Stimulated activated CD4-positive, alpha-beta T cell treated with anti-CD3 and anti-CD28 coated beads, Interleukin-1b, Interleukin-23, amount 100 ng/mL, for 1 hour (primary cell): ENCODE measurements around the gene TNS1.

Experiments
- DNase-seq, 2 donors: peaks; one replicate each; pipeline ENCODE4 v3.0.0-alpha.2; 2020; ENCODE audit warnings: low read depth in 2 of 2

Gene TNS1

GRCh38 chr2:217980036-217980435, 22.8 kb downstream of the TNS1 start:
- no peak for DNase-seq

DNA sequence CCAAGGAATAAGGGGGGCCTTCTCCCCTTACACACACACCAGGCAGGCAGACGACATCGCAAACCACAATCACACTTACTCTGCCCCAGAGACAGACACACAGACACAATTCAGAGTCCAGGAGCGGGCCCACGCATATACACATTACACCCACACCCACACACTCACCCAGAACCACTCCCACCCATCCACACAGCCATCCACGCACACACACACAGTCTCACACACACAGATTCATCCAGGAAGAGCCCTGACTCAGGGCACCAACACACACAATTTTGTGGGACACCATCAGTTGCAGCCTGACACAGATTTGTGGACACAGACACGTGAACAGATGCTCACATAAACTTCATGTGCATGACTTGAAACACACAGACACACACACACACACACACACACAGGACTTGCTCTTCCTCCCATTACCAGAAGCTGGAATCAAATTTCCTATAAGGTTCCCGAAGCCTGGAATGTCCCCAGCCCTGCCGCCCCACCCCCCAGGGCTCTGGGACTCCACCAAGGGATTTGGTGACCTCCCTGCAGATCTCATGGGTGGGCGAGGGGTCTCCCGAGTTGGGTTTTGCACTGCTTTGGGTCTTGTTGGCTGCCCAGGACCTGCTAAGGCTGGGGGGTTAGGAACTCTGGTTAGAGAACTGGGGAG, 23.5 kb downstream of the TNS1 start:
- no peak for DNase-seq

- DNase-seq, result no peak
Observed at GRCh38 chr2:217978536-217979150, 24.2 kb downstream of the TNS1 start.

DNA sequence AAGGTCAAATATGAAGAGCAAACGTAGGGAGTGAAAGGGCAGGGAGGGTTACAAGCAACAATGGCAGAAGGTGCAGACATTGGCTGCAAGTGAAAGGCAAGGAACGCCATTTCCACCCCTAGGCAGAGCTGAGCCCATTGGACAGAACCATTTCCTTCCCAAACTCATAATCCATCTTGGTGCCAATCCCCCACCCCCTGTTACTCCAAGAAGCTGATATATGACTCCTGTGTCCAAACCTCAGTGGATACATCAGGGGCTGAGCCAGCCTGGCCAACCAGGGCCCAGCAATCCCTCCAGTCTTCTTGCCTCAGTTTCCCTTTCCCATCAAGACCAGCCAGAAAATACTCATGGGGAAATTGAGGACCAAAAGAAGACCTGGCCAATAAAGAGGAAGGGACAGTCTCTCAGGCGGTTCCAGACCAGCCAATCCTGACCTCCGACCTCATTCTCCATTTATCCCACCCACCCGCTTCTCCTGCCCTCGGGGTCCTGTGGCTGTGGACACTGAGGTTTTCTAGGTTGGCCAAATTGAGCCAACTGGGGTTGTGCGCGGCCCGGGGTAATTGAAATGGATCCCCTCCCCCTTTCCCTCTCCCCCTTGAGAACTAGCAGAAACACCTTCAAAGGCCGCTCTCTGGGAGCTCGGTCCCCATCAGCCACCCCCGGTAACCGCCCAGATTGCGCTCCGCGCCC, 24.8 kb downstream of the TNS1 start:
- DNase-seq, result no peak

- DNase-seq, result no peak
Observed at GRCh38 chr2:217976301-217976700, 26.5 kb downstream of the TNS1 start.

DNA sequence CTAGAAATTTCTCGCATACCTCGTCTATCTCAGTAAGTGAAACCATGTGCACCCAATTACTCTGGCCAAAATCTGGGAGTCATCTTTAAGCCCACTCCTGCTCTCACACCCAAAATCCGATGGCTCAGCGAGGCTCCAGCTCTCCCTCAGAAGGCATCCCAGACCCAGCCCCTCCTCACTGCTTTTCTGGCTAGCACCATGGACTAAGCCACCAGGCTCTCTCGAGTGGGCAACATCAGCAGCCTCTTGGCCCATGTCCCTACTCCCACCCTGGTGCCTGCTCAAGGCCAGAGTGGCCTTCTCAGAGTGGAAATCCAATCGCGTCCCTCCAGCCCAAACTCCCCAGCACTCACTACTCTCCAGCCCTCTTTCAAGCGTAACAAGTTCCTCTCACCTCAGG, 27.2 kb downstream of the TNS1 start:
- DNase-seq, result no peak

GRCh38 chr2:217974389-217975005, 28.3 kb downstream of the TNS1 start:
- DNase-seq, result no peak

DNA sequence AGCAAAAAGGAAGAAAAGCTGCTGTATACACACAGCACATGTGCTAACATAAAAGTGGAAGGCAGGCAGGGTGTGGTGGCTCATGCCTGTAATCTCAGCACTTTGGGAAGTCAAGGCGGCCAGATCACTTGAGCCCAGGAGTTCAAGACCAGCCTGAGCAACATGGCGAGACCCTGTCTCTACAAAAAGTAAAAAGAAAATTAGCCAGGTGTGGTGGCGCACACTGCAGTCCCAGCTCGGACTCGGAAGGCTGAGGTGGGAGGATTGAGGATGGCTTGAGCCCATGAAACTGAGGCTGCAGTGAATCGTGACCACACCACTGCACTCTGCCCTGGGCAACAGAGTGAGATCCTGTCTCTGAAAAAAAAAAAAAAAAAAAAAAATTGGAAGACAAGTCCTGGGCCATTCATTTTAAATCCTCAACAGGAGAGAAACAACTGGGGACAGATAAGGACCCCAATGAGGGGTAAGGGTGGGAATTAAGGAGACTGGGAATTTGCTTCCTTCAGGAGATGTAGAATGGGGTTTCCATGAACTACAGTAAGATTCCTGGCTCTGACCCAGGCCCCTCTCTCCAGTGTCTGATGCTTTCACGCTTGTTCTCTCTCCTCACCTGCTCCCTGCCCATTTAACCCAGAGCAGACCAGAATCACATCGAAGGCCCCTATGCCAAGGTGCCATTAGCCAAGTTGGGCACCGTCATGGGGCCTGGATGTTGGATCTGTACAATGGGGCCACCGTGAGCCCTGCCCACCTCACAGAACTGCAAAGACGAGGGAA, 29.6 kb downstream of the TNS1 start:
- DNase-seq, result no peak

- no peak for DNase-seq
Observed at GRCh38 chr2:217972490-217972889, 30.3 kb downstream of the TNS1 start.

DNA sequence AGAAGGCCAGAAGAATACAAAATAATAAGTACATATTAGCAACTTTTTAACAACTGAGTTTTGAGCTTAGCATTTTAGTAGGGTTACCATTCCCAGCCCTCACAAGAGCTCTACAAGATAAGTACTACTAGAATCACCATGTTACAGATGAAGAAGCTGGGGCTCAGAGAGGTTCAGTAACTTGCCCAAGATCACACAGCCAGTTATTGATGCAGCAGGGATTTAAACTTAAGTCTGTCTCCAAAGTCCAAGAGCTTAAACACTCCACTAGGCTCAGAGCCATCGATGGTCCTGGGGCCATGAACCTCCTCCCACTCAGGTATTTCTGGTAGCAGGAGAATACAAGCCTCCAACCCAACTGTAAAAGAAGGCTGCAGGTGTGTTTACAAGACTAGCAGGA, 30.8 kb downstream of the TNS1 start:
- no peak for DNase-seq

- DNase-seq, result no peak
Observed at GRCh38 chr2:217971166-217971565, 31.6 kb downstream of the TNS1 start.

GRCh38 chr2:217970206-217970605, 32.6 kb downstream of the TNS1 start:
- no peak for DNase-seq

DNA sequence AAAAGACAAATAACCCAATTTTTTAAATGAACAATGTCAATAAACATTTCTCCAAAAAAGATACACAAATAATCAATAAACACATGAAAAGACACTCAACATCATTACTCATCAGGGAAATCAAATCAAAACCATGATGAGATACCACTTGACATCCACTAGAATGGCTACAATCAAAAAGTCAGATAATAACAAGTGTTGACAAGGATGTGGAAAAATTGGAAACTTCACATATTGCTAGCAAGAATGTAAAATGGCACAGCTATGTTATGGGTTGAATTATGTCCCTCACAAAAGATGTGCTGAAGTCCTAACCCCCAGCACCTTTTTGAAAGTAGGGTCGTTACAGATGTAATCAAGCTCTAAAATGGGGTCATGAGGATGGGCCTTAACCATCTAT, 33.2 kb downstream of the TNS1 start:
- DNase-seq, result no peak

DNA sequence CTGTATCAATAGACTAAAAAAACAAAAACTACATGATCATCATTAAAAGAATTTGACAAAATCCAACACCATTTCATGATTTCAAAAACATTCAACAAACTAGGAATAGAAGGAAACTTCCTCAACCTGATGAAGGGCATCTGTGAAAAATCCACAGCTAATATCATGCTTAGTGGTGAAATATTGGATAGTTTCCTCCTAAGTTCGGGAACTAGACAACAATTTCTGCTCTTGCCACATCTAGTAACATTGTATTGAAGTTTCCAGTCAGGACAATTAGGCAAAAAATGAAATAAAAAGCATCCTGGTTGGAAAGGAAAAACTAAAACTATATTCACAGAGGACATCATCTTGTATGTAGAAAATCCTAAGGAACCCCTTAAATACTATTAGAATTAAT, 34.8 kb downstream of the TNS1 start:
- no peak for DNase-seq

GRCh38 chr2:217966423-217967070, 36.2 kb downstream of the TNS1 start:
- no peak for DNase-seq

DNA sequence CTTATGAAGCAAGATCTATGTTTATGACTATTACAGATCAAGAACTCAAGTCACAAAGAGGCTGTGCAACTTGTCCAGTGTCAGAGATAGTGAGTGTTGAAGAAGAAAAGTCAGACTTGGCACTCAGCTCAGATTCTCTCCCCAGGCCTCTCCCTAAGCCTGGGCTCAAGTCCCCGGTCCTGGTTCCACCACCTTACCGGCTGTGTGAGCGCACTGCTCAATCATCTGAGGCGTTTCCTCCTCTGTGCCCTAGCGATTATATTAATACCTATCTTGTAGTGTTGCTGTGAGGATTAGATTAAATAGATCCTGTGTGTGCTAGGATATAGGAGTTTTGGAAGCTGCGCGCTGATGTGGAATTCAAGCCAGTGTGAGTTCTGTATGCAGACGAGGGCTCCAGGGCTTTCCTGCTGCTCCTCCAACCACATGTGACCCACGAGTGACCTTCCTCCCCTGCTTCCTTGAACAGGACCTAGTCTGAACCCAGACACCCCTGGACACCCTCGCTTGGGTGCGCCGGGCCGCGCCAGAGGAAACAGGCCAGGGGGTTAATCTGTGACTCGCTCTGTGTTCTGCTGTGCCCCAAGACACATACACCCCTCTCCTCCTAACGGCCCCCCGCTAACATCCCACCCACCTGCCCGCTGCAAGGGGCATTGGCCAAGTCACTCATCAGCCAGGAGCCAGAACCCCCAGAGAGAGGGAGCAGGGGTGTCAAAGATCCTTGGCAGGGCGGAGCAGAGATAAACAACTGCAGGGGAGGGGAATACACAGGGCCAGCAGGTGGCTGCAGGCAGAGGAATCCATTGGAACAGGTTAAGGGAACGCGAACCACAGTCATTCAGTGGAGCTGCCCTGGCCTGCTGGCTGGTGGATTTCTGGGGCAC, 38.3 kb downstream of the TNS1 start:
- no peak for DNase-seq

DNA sequence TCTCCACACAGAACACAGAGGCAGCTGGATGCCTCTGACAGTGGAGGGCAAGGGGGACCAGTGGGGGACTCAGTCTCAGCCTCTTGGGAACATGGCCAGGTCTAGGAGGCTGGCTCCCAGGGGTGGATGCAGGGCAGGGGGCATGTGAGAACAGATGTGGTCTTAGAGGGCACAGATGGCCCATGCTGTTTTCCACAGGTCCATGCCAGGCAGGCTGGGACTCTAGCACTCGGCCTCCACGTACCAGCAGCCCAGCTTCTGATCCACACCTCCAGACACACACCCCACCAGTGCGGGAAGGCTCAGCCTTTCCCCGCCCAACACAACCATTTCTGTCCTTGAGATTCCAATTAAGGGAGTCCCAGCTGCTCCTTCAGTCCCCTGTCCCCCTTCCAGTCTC, 42.4 kb downstream of the TNS1 start:
- DNase-seq, result no peak

DNA sequence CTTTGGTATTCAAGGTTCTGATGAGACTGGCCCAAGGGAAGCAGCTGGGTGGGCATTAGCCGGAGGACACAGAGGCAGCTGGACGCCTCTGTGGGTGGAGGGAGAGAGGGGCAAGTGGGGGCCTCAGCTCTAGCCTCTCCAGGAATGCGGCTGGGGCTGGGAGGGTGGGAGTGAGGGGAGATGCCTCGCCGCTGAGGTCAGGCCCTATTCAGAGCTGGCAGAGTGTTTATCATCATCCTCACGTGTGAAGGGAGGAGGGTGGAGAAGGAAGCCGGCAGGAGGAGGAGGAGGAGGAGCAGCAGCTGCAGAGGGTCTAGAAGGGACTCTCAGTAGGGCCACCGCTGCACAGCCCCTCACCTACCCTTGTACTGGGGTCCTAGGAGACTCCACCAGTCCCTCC, 43.1 kb downstream of the TNS1 start:
- DNase-seq, result no peak

- no peak for DNase-seq
Observed at GRCh38 chr2:217958884-217959225, 43.9 kb downstream of the TNS1 start.

GRCh38 chr2:217958206-217958883, 44.5 kb downstream of the TNS1 start:
- no peak for DNase-seq
